HepG2 (cell line): ENCODE results near the gene KIF13A. TPM values are rescaled to one million over a fixed set of nuclear protein-coding genes. Genes with fewer than 3 reads are reported as not detected.

ENCODE experiments used
- AHR ChIP-seq: IDR thresholded peaks from 2 replicates; pipeline ENCODE4 v1.6.1; 2018; ENCODE audit warnings: missing genetic modification reagents, missing compliant biosample characterization
- CCAR2 ChIP-seq: fragments of 200-400 bp; formaldehyde crosslinking; optimal IDR thresholded peaks from 2 replicates; pipeline ENCODE3; 2018; ENCODE audit warnings: low read depth, mild to moderate bottlenecking, low read length, moderate library complexity
- CREB3 ChIP-seq: sonication (generic); formaldehyde crosslinking; IDR thresholded peaks from 2 replicates; pipeline ENCODE4 v1.5.0; 2020; ENCODE audit warnings: missing genetic modification reagents
- E2F2 ChIP-seq: sonication (generic); formaldehyde crosslinking; IDR thresholded peaks from 2 replicates; pipeline ENCODE4 v1.4.0; 2020; ENCODE audit warnings: missing genetic modification reagents, borderline replicate concordance
- E2F5 ChIP-seq: sonication (generic); formaldehyde crosslinking; conservative IDR thresholded peaks from 2 replicates; pipeline ENCODE4 v1.4.0; 2020; ENCODE audit warnings: missing genetic modification reagents
- KMT2B ChIP-seq: IDR thresholded peaks from 2 replicates; pipeline ENCODE4 v1.6.1; 2016; ENCODE audit warnings: missing genetic modification reagents, missing compliant biosample characterization
- MLXIP ChIP-seq: sonication (generic); formaldehyde crosslinking; IDR thresholded peaks from 2 replicates; pipeline ENCODE4 v1.9.0; 2021; ENCODE audit warnings: missing genetic modification reagents, borderline replicate concordance
- NFIC ChIP-seq: IDR thresholded peaks from 2 replicates; pipeline ENCODE4 v1.6.1; 2012; ENCODE audit warnings: mild to moderate bottlenecking, low read length, inconsistent platforms
- PITX1 ChIP-seq: sonication (generic); formaldehyde crosslinking; IDR thresholded peaks from 2 replicates; pipeline ENCODE4 v1.5.1; 2020; ENCODE audit warnings: mild to moderate bottlenecking, missing genetic modification reagents
- SOX5 ChIP-seq: IDR thresholded peaks from 2 replicates; pipeline ENCODE4 v1.6.1; 2016; ENCODE audit warnings: borderline replicate concordance
- TBP ChIP-seq: sonication (generic); formaldehyde crosslinking; IDR thresholded peaks from 2 replicates; pipeline ENCODE4 v1.5.0; 2020; ENCODE audit warnings: missing genetic modification reagents
- TEF ChIP-seq: sonication (generic); formaldehyde crosslinking; IDR thresholded peaks from 2 replicates; pipeline ENCODE4 v1.5.0; 2020; ENCODE audit warnings: missing genetic modification reagents
- TGIF2 ChIP-seq: IDR thresholded peaks from 2 replicates; pipeline ENCODE4 v1.6.1; 2016; ENCODE audit warnings: control low read depth, missing compliant biosample characterization
- TSC22D2 ChIP-seq: sonication (generic); formaldehyde crosslinking; IDR thresholded peaks from 2 replicates; pipeline ENCODE4 v1.5.1; 2020; ENCODE audit warnings: missing genetic modification reagents, mild to moderate bottlenecking, borderline replicate concordance
- ZFP82 ChIP-seq: sonication (generic); formaldehyde crosslinking; IDR thresholded peaks from 2 replicates; pipeline ENCODE4 v1.5.1; 2020; ENCODE audit warnings: mild to moderate bottlenecking, missing genetic modification reagents, borderline replicate concordance
- ZNF530 ChIP-seq: sonication (generic); formaldehyde crosslinking; IDR thresholded peaks from 2 replicates; pipeline ENCODE4 v1.5.0; 2020; ENCODE audit warnings: low read depth, mild to moderate bottlenecking, missing genetic modification reagents
- ZNF740 ChIP-seq: sonication (generic); formaldehyde crosslinking; IDR thresholded peaks from 2 replicates; pipeline ENCODE4 v1.4.0; 2020; ENCODE audit warnings: missing genetic modification reagents
- ZSCAN31 ChIP-seq: sonication (generic); formaldehyde crosslinking; IDR thresholded peaks from 2 replicates; pipeline ENCODE4 v1.5.0; 2020; ENCODE audit warnings: low read depth, mild to moderate bottlenecking, missing genetic modification reagents
- polyA plus RNA-seq, 8 experiments: library from polyadenylated mRNA; depleted of rRNA in 3 of 8; stranded (reverse) in 7 of 8; unstranded in 1 of 8; fragments of >200 nt; fragmentation: Illumina TruSeq in 4 of 8; extraction: Trizol in 4 of 8; gene quantifications; 2 replicates each; pipeline versions ENCODE4 v1.2.1 to v1.2.3, GENCODE V29; 2011 to 2016; ENCODE audit warnings: low read depth in 4 of 8, missing spikeins in 1 of 8, mixed read lengths in 1 of 8; ENCODE audit not compliant: insufficient read depth in 1 of 8
- total RNA-seq, 5 experiments: library from RNA; depleted of rRNA; stranded (reverse); fragments of >200 nt; fragmentation: Illumina TruSeq; extraction: Trizol; gene quantifications; 2 replicates each; pipeline ENCODE4 v1.2.3, GENCODE V29; 2016; ENCODE audit warnings: low read depth in 1 of 5
- TF ChIP-seq, protein P1 (sequence below): sonication (generic); formaldehyde crosslinking; IDR thresholded peaks from 2 replicates; pipeline ENCODE4 v1.9.0; 2021; ENCODE audit warnings: missing genetic modification reagents, mild to moderate bottlenecking, borderline replicate concordance
- TF ChIP-seq, protein P2 (sequence below): sonication (generic); formaldehyde crosslinking; IDR thresholded peaks from 2 replicates; pipeline ENCODE4 v1.5.0; 2020; ENCODE audit warnings: missing genetic modification reagents

KIF13A gene
- total and polyA plus RNA-seq, 2 of the 13 experiments (the other 11 are each of a cell fraction or from before 2014, with no cell fraction given), result 21.1 to 37.2 TPM

DNA sequence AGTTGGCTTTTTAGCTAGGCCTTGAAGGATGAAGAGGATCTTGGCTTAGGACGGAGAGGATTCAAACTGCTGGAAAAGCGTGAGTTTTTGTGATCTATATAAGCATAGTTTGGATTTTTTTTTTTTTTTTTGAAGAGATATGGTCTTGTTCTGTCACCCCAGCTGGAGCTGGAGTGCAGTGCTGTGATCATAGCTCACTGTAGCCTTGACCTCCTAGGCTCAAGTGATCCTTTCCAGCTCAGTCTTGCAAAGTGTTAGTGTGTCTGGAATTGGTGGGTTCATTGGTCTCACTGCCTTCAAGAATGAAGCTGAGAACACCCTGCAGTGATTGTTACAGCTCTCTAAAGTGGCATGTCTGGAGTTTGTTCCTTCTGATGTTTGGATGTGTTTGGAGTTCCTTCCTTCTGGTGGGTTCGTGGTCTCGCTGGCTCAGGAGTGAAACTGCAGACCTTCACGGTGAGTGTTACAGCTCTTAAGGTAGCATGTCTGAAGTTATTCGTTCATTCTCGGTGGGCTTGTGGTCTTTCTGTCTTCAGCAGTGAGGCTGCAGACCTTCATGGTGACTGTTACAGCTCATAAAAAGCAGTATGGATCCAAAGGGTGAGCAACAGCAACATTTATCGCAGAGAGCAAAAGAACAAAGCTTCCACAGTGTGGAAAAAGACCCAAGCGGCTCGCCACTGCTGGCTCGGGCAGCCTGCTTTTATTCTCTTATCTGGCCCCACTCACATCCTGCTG, 243.2 kb downstream of the KIF13A start (continued):
- TF ChIP-seq MLXIP (CRISPR knock-in tag), result no peak
- no peak for TF ChIP-seq ZFP82 (CRISPR knock-in tag)
- TF ChIP-seq PITX1 (CRISPR knock-in tag), result peak; percentile 35; the same call in 1 of the 2 replicates
- TF ChIP-seq TBP (CRISPR knock-in tag), result no peak
- no peak for TF ChIP-seq TEF (CRISPR knock-in tag)
- no peak for TF ChIP-seq NFIC
- no peak for TF ChIP-seq ZNF530 (CRISPR knock-in tag)
- TF ChIP-seq ZSCAN31, result no peak
- TF ChIP-seq CCAR2, result no peak
- TF ChIP-seq TSC22D2, result no peak
- TF ChIP-seq CREB3, result no peak
- TF ChIP-seq ZNF740 (CRISPR knock-in tag), result no peak
- no peak for TF ChIP-seq E2F2 (CRISPR knock-in tag)
- no peak for TF ChIP-seq AHR
- TF ChIP-seq, protein P1, sequence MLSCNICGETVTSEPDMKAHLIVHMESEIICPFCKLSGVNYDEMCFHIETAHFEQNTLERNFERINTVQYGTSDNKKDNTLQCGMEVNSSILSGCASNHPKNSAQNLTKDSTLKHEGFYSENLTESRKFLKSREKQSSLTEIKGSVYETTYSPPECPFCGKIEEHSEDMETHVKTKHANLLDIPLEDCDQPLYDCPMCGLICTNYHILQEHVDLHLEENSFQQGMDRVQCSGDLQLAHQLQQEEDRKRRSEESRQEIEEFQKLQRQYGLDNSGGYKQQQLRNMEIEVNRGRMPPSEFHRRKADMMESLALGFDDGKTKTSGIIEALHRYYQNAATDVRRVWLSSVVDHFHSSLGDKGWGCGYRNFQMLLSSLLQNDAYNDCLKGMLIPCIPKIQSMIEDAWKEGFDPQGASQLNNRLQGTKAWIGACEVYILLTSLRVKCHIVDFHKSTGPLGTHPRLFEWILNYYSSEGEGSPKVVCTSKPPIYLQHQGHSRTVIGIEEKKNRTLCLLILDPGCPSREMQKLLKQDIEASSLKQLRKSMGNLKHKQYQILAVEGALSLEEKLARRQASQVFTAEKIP (CRISPR knock-in tag), result no peak
- no peak for TF ChIP-seq SOX5 (CRISPR knock-in tag)
- no peak for TF ChIP-seq E2F5 (CRISPR knock-in tag)
- TF ChIP-seq, protein P2, sequence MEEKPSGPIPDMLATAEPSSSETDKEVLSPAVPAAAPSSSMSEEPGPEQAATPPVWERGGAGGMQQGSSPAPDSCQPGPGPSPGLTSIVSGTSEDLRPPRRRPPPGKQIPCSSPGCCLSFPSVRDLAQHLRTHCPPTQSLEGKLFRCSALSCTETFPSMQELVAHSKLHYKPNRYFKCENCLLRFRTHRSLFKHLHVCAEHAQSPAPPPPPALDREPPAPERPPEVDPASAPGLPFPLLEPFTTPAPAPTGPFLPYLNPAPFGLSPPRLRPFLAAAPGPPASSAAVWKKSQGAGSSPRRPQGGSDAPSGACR (CRISPR knock-in tag), result no peak
- TF ChIP-seq KMT2B (CRISPR knock-in tag), result no peak
- TF ChIP-seq TGIF2 (CRISPR knock-in tag), result no peak
